HG03280 (cell line): ENCODE data around the gene AQP9.
"Not testable (repeated sequence)": the region's sequence is repeated elsewhere in the genome, so short reads cannot be mapped to it uniquely, and the experiment has no call there.

Experiments
- ATAC-seq: cut with Tn5 transposase; IDR thresholded peaks from one replicate; pipeline ENCODE4 v1.9.1; 2021; ENCODE audit warnings: mild to moderate bottlenecking, moderate library complexity; ENCODE audit not compliant: unreplicated experiment

Gene AQP9

GRCh38 chr15:58179206-58179605, 41.0 kb downstream of the AQP9 start:
- no peak for ATAC-seq

GRCh38 chr15:58179741-58180381, 41.7 kb downstream of the AQP9 start:
- ATAC-seq, result no peak

GRCh38 chr15:58182460-58183163, 44.4 kb downstream of the AQP9 start:
- no peak for ATAC-seq

- ATAC-seq, result no peak
Observed at GRCh38 chr15:58185439-58185838, 47.3 kb downstream of the AQP9 start.

GRCh38 chr15:58189148-58189811, 51.1 kb downstream of the AQP9 start:
- no peak for ATAC-seq

- no peak for ATAC-seq
Observed at GRCh38 chr15:58190419-58190818, 52.2 kb downstream of the AQP9 start.

- ATAC-seq, result not testable (repeated sequence)
Observed at GRCh38 chr15:58193636-58194035, 55.5 kb downstream of the AQP9 start.

- ATAC-seq, result no peak
Observed at GRCh38 chr15:58200739-58201138, 62.6 kb downstream of the AQP9 start.

- no peak for ATAC-seq
Observed at GRCh38 chr15:58201516-58201915, 63.3 kb downstream of the AQP9 start.

GRCh38 chr15:58203537-58203936, 65.4 kb downstream of the AQP9 start:
- ATAC-seq, result no peak

GRCh38 chr15:58206151-58206550, 68.0 kb downstream of the AQP9 start:
- no peak for ATAC-seq

GRCh38 chr15:58208217-58208616, 70.0 kb downstream of the AQP9 start:
- ATAC-seq, result not testable (repeated sequence)

- not testable (repeated sequence) for ATAC-seq
Observed at GRCh38 chr15:58209007-58209481, 70.9 kb downstream of the AQP9 start.

- ATAC-seq, result not testable (repeated sequence)
Observed at GRCh38 chr15:58210031-58210430, 71.8 kb downstream of the AQP9 start.

GRCh38 chr15:58212909-58213526, 74.8 kb downstream of the AQP9 start:
- no peak for ATAC-seq

GRCh38 chr15:58213587-58214338, 75.6 kb downstream of the AQP9 start:
- ATAC-seq, result no peak

- ATAC-seq, result no peak
Observed at GRCh38 chr15:58214591-58215340, 76.6 kb downstream of the AQP9 start.

- ATAC-seq, result no peak
Observed at GRCh38 chr15:58217460-58217859, 79.3 kb downstream of the AQP9 start.

- ATAC-seq, result no peak
Observed at GRCh38 chr15:58221591-58222241, 83.5 kb downstream of the AQP9 start.

- ATAC-seq, result no peak
Observed at GRCh38 chr15:58222679-58223078, 84.5 kb downstream of the AQP9 start.
